Activated CD8-positive, alpha-beta T cell treated with anti-CD3 and anti-CD28 coated beads for 36 hours (primary cell): ENCODE results near the gene NTMT2. TPM values are rescaled to one million over a fixed set of nuclear protein-coding genes. Genes with fewer than 3 reads are reported as not detected.

ENCODE experiments used
- ATAC-seq: fragments of 200-7000 bp; cut with Tn5 transposase; one replicate; pipeline ENCODE4 v1.10.0; 2021; ENCODE audit warnings: mild to moderate bottlenecking, moderate library complexity
- CTCF ChIA-PET: fragments of 350-600 bp; sonication (Branson Sonifier 250); formaldehyde crosslinking; loops from one replicate; lab custom pipeline; 2021; ENCODE audit warnings: antibody characterized with exemption; lab: Charles Lee
- POLR2A ChIA-PET: fragments of 350-600 bp; sonication (Branson Sonifier 250); formaldehyde crosslinking; loops from one replicate; lab custom pipeline; 2021; ENCODE audit warnings: antibody characterized with exemption; lab: Charles Lee
- DNase-seq: peaks from one replicate; pipeline ENCODE4 v3.0.0-alpha.2; 2020
- H3K27ac Mint-ChIP-seq: one replicate; pipeline ENCODE4 v1.8.0; 2021; ENCODE audit warnings: mild to moderate bottlenecking, mixed read lengths
- H3K27me3 Mint-ChIP-seq: one replicate; pipeline ENCODE4 v1.8.0; 2021; ENCODE audit warnings: mixed read lengths
- H3K36me3 Mint-ChIP-seq: one replicate; pipeline ENCODE4 v1.8.0; 2021; ENCODE audit warnings: low read depth, mixed read lengths
- H3K4me1 Mint-ChIP-seq: one replicate; pipeline ENCODE4 v1.8.0; 2021; ENCODE audit warnings: low read depth, mixed read lengths
- H3K4me3 Mint-ChIP-seq: one replicate; pipeline ENCODE4 v1.8.0; 2021; ENCODE audit warnings: mild to moderate bottlenecking, moderate library complexity, mixed read lengths
- H3K9me3 Mint-ChIP-seq: one replicate; pipeline ENCODE4 v1.8.0; 2021; ENCODE audit warnings: mixed read lengths
- CTCF ChIP-seq: fragments of 200-600 bp; IDR thresholded peaks from one replicate; pipeline ENCODE4 v1.8.0; 2022; ENCODE audit warnings: antibody characterized with exemption, mild to moderate bottlenecking
- intact Hi-C: fragments of 100-400 bp; cut with micrococcal nuclease; formaldehyde crosslinking; loops from one replicate; pipeline ENCODE4 v1.10.0; 2022
- microRNA-seq: library from miRNA; unstranded; fragments of <30 nt; microRNA quantifications from one replicate; pipeline ENCODE4 v1.2.0, GENCODE V29; 2022; ENCODE audit warnings: borderline microRNAs expressed, borderline replicate concordance
- total RNA-seq, 2 experiments: library from RNA; stranded (reverse); gene quantifications; one replicate each; pipeline ENCODE4 v1.2.3, GENCODE V29; 2021

NTMT2 gene
- total RNA-seq, 2 experiments from 2014 or later, result not detected

GRCh38 chr1:170217517-170218256 lies 71.9 kb downstream of the NTMT2 start:
- H3K4me3 Mint-ChIP-seq, result no peak overlapping the region
- no peaks in the 10 kb centered on the region for H3K9me3 Mint-ChIP-seq
- intact Hi-C loops, result no loop called here
- no peak for ATAC-seq
- no peak overlapping the region for H3K27ac Mint-ChIP-seq
- peaks cover 26% of the 10 kb centered on the region for H3K27me3 Mint-ChIP-seq
- ChIA-PET CTCF (no interaction called here), POLR2A (interaction anchor here (0.6 kb wide), 1 partner anchor 345 kb away, joined by 3 read pairs; no protein-coding TSS in a partner anchor)
- H3K4me1 Mint-ChIP-seq, result peaks cover 10% of the 10 kb centered on the region
- no peak for DNase-seq
- no peaks in the 10 kb centered on the region for H3K36me3 Mint-ChIP-seq
- TF ChIP-seq CTCF, result no peak

GRCh38 chr1:170218257-170218650 lies 72.5 kb downstream of the NTMT2 start:
- no peak for TF ChIP-seq CTCF
- Mint-ChIP-seq H3K4me3 (no peak overlapping the region), H3K27ac (no peak overlapping the region), H3K4me1 (peaks cover 10% of the 10 kb centered on the region), H3K27me3 (peaks cover 32% of the 10 kb centered on the region), H3K36me3 (no peaks in the 10 kb centered on the region), H3K9me3 (peaks cover 3% of the 10 kb centered on the region)
- ATAC-seq (no peak), DNase-seq (no peak)
- ChIA-PET CTCF (no interaction called here), POLR2A (interaction anchor here (0.6 kb wide), 1 partner anchor 345 kb away, joined by 3 read pairs; no protein-coding TSS in a partner anchor)
- intact Hi-C loops, result no loop called here

Small RNA genes within 50 kb of the gene (microRNA-seq; reads per million reads assigned to microRNA genes)
- not detected for gene MIR3119-1
- not detected for gene MIR3119-2

Other genes starting within 250 kb of the NTMT2 start
- gene KIFAP3, start 71.3 kb upstream of the NTMT2 start, total RNA-seq, result 10 to 100 TPM; 14.0 to 14.7 TPM